Stimulated activated CD4-positive, alpha-beta T cell treated with anti-CD3 and anti-CD28 coated beads, Interleukin-2, amount 100 ng/mL, for 48 hours (primary cell): ENCODE data around the gene HERPUD1.
A peak's percentile ranks its signal among the peaks of the same experiment; 100 is the strongest.
"Not testable (repeated sequence)": the region's sequence is repeated elsewhere in the genome, so short reads cannot be mapped to it uniquely, and the experiment has no call there.

ENCODE experiments used
- DNase-seq, 2 donors: peaks; one replicate each; pipeline ENCODE4 v3.0.0-alpha.2; 2020

HERPUD1 gene

DNA sequence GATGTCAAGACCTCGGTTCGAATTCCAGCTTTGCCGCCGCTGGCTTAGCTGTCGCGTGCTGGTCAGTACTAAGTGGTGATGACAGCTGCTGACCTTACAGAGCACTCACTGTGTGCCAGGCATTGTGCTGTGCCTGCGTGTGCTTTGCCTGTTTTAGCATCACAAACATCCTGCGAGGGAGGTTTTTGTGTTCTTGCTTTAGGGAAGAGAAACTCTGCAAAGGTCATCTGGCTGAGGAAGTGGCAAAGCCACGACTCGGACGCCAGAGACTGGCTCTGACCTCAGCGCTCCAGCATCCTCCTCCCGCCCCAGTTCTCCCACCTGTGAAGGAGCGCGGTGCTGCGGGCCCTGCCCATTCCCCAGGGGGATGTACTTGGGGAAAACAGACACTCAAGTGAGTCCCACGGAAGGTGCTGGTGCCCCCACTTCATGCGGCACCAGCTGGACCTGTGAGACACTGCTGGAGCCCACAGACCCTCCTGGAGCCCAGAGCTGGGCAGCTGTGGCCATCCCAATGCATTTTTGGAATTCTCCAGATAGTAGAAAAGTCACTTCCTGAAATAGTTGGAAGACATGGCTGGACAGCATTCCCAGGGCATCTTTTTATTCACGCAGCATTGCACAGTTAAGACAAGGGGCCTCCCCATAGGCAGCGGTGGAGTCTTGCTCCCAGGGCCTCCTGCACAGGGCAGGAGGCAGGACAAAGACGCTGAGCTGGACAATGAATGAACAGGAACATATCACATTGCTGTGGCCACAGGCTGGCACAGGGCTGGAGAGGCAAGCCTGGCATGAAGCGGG lies 20.0 kb upstream of the HERPUD1 start:
- DNase-seq = no peak

DNA sequence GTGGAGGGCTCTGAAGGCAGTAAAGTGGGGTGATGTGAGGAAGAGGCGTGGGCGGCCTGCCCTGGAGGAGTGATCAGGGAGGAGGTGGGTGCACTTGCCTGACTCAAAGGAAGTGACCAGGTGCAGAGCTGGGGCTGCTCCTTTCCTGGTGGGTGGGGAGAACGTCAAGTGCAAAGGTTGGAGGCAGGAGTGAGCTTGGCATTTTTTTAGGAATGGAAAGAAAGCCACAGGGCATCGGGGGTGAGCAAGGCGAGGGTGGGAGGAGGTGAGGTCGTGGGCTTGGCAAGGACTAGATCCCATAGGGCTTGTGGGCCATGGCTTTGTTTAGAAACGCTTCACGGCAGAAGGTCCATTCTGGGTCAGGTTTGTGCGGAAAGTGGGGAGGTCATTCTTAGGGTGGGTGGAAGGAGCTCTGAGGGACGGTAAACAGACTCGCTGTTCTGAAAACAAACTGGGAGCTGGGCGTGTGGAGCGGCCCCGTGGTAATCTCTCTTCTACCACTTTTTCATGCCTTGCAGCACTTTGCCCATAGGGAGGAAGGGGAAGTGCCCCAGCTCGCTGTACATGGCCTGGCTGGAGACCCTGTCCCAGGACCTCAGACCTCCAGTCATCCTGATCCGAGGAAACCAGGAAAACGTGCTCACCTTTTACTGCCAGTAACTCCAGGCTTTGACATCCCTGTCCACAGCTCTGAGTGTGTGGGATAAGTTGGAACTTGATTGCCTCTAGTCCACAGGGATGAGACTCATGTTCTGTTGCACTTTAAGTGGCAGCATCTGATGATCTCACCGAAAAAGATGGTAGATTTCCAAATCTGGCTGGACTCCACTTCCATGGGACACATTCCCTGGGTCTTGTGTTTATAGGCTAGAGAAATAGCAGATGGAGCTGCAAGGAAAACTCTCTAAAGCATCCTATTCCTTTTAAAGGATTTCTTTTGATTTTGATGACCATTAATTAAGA lies 18.9 kb upstream of the HERPUD1 start:
- DNase-seq = no peak

DNA sequence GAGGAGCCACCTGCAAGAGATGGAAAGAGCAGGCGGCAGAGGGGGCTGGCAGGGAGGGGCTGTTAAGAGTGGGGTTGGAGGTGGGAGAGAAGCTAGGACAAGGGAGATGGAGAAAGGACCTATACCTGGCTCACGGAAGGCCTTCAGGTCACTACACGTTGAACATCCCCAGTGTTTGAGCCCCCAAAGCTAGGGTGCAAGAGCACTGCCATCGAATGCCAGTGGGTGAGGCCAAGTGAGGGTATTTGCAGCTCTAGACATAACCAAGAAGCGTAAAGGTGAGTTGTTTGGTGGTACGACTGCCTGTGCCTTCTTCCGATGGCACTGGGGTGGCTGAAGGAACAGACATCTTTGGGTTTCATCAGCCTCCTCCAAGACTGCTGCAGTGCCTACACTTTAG lies 17.0 kb upstream of the HERPUD1 start:
- DNase-seq = no peak

DNA sequence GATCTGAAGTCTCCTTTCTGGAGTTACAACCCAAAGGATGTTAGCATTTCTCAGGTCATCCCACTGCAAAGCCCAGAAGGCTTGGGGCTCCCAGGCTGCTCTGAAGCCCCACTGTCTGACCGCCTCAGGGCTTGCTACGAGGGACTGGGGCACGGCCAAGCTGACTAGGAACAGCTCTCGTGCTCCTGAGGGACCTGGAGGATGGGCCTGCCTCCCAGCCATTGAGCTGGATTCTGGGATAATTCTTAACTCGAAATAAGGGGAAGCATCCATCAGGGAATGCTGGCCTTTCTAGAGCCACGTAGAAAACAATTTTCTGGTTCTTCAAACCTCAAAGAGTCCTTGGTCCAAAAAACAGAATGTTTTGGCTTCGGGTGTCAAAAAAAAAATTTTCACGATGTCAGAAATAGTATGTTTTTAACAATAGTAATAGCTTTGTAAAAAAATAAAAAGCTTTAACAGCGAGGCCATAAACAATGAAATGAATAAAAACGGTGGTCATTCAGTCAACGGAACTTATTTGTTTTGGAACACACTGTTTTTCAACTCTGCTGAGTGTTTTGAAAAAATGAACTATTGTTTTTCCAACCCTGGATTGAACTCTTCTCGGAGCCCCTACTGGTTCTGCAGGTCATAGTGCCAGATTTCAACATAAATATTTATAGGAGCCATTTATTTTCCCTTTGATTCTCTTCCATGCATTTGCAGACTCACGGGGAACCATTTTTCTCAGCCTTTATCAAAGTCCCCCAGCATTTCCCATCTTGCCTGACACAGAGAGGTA lies 16.4 kb upstream of the HERPUD1 start:
- no peak for DNase-seq

DNA sequence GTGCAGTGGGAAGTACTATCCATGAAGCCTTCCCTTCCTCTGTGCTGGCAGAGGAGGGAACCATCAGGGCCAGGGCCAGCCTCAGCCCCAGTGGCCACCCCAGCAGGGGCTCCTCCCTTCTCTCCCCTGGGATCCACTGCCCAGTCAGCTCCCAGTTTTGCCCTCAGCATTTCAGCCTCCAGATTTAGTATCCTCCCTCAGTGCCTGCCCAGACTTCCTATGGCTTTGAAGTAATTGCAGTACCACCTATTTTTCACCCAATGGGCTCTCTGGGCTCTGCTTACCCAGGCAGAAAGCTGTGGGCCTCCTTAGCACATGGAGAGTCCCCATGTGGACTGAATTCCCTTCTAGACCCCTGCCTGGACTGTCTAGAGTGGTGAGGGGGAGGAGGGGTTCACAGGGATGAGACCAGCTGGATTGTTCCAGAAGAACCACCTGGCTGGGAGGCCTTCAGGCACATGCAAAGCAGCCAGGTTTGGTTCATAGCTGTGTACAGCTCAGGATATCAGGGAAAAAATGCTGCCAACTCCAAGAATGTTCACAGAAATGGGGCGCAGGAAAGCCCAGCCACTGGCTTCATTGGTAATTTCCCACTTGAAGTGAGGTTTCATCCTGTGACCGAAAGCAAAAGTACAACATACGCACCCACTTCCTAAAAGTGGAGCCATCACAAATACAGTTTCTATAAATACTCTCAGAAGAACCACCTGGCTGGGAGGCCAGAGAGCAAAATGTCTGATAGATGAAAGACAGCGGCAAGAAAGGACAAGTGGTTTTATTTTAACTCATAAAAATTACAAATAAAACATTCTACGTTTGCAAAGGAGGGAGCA lies 15.2 kb upstream of the HERPUD1 start:
- no peak for DNase-seq

DNA sequence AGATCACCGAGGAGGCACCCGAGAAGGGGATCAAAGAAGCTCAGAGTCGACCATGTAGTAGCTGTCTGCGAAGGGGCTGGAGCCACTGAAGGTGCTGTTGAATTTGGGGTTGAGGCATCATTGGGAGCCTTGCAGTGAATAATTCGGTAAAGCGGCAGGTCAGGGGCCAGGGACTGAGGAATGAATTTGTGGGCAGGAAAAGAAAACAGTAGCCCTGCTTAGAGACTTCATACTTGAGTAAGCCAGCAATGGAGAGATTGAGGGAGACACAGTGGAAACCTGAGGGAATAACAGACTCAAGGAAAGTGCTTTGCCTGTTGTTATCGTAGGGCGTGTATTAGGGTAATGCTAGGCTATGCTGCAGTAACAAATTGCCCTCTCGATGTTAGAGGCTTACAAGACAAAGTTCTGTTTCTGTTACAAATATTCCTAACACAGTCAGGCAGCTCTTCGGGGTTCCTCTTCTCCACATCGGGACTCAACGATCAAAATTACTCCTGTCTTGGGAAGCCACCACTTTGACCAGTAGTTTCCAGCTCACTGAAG lies 13.4 kb upstream of the HERPUD1 start:
- DNase-seq = no peak

DNA sequence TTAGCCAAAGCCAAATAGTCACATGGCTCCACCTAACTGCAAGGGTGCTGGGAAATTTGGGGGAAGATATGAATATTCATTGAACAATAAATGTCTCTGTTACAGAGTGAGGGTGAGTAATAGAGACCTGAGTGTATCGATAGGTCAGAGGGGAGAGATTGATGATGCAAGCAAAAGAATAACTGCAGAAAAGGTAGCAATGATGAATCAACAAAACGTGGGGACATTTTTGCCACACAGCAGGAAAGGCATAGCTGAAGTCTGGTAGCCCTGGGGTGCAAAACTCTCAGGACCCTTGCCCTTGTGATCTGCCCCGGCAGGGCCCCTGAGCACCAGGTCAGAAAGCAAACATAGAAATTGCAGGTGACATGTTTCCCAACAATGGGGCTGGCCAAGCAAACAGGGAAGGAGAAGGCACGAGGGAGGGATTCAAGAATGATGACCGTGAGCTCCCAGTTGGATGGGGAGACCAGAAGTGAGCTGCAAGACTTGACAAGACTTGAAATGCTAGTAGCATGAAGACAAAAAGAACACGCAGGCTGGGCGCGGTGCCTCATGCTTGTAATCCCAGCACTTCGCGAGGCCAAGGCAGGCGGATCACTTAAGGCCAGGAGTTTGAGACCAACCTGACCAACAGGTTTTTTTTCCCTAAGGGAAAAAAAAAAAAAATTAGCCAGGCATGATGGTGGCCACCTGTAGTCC lies 12.7 kb upstream of the HERPUD1 start:
- no peak for DNase-seq

DNA sequence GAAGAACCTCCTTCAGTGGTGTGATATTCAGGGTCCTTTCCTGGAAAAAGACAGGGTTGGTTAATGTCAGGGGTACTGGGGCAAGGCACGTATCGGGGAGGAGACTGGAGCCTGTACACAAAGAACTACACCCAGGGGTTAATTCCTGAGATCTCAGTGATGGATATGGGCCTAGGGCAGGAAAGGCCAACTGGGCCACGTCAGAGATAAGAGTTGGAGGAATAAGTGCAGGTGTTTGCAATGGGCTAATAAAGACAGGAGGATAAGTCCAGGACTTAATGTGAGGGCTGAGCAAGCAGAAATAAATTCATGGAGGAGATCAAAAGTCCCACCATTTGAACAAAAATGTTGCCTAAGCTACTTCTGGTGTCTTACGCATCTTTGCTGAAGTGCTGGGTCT lies 10.4 kb upstream of the HERPUD1 start:
- no peak for DNase-seq

DNA sequence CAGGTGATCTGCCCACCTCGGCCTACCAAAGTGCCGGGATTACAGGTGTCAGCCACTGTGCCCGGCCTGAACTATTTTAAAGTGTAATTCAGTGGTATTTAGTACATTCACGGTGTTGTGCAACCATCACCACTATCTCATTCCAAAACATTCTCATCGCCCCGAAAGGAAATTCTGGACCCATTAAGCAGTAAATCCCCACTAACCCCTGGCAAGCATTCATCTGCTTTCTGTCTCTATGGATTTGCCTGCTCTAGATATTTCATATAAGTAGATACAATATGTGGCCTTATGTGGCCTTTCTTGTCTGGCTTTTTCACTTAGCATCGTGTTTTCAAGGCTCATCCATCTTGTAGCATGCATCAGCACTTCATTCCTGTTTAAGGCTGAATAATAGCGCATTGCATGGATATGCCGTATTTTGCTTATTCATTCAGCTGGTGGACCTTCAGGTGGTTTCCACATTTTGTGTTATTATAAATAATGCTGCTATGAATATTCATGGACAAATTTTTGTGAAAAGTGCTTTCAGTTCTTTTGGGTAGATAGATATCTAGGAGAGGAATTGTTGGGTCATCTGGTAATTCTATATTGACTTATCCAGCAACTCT lies 8.4 kb upstream of the HERPUD1 start:
- DNase-seq = no peak

DNA sequence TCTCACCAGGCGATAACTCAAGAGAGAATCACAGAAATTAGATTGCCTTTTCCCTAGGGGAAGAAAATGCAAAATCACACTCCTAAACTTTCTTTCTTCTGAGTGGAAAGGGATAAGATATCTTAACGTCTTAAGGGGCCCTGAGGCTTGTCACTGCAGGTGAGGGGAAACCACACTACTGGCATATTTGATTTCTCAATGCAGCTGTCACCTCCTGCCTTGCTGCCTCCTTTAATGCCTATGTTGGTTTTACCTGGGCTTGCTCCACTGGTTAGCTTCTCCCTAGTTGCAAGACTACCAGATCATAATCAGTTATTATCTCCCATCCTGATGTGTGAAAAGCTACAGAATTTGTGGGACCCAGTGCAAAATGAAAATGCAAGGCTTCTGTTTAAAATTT lies 4.5 kb upstream of the HERPUD1 start:
- DNase-seq = no peak

DNA sequence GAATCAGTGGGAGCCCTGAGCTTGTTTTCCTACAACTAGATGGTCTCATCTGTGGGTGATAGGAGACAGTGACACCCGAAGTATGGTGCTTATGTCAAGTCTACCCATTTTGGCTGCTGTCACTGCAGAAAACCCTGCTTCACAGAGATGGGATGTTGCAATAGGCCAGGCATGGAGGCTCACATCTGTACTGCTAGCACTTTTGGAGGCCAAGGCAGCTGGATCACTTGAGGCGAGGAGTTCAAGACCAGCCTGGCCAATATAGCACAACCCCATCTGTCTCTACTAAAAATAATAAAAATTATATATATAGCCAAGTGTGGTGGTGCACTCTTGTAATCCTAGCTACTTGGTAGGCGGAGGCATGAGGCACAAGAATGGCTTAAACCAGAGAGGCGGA lies 2.3 kb upstream of the HERPUD1 start:
- DNase-seq = no peak

DNA sequence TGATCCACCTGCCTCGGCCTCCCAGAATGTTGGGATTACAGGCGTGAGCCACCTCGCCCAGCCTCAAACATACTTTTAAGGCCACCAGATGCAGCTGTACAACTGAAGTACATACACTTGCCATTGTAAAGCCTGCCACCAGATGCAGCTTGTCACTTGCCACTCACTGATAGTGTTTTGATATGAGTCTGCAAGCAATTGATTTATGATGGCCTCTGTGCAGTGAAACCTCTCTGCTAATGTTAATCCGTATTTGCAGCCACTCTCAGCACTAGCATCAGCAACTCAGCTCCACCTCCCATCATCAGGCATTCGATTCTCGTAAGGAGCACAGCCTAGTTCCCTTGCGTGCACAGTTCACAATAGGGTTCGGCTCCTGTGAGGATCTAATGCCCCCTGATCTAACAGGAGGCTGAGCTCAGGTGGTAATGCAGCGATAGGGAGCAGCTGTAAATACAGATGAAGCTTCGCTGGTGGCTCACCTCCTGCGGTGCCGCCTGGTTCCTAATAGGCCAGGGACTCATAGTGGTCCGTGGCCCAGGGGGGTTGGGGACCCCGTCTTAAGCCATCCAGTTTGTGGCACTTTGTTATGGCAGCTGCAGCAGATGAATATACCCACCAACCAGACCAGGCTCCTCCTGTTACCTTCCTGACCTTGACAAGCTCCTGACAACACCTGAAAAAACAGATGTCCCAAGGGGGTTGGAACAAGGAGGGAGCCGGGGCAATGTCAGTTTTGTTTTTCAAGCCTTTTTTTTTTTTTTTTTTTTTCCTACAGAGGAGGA lies 1.3 kb upstream of the HERPUD1 start:
- no peak for DNase-seq

DNA sequence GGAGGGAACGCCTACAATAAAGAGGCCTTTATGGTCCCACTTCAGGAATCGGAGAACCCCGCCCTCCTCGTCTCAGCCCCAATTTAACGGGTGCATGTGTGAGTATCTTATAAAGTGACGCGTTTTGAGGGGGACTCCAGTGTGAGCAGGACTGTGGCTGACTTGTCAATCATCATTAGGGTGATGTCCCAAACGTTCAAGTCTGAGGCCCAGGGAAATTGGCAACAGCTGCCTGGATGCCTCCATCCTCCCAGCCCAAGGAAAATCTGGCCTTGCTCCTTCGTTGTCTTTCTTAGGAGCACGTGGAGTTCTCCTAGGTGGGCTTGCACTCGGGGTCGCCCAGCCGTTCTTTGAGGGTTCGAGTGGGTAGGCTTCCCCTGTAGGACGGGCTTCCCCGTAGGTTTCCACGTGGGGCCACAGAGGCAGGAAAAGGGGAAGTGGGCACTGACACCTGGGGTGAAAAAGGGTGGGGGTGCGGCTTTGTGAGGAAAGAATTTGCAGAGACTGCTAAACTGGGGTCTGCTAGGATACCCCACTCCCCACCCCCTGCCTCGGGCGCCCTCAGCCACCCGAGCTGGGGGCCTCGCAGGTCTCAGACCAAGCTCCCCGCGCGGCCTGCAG lies 561 bp upstream of the HERPUD1 start:
- peak in 1 of 2 donors; percentile 42 for DNase-seq

DNA sequence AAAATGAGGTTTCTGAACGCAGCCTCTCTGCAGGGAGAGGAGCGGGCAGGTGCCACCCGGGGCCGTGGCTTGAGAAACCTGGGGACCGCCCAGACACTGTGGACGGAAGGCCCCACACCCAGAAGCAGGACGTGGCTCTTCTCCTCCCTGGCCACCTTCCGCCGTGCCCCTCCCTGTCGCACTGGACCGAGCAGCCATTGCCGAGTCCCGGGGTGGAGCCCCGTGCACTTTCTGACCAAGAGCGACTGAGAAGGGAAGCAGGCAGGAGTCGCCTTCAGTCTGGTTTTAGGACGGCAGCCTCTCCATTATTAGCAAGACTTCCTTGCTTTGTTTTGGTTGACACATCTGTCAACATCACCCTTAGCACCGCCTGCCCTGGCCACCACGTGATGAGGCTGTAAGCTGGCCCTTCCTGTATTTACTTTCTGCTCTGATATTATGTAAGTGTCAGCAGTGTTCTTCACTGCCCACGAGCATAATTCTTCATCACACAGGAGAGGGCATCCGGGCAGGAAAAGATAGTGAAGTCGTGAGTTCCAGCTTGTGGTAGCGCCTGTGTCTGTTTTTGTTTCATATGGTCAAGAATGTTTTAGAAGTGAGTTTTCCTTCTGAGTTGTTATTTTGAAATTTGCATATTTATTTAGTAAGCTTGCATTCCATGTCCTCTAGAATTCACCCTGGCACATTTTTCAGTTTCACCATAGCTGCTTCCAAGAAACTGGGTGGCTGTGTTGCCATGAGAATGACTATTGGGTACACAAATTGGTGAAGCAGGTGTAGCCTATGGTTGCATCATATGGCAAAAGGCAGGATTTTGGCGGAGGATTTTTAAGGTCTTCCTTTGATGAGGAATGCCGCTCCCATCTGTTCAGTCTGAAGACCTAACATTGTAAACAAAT lies 1.0 kb downstream of the HERPUD1 start:
- no peak for DNase-seq

DNA sequence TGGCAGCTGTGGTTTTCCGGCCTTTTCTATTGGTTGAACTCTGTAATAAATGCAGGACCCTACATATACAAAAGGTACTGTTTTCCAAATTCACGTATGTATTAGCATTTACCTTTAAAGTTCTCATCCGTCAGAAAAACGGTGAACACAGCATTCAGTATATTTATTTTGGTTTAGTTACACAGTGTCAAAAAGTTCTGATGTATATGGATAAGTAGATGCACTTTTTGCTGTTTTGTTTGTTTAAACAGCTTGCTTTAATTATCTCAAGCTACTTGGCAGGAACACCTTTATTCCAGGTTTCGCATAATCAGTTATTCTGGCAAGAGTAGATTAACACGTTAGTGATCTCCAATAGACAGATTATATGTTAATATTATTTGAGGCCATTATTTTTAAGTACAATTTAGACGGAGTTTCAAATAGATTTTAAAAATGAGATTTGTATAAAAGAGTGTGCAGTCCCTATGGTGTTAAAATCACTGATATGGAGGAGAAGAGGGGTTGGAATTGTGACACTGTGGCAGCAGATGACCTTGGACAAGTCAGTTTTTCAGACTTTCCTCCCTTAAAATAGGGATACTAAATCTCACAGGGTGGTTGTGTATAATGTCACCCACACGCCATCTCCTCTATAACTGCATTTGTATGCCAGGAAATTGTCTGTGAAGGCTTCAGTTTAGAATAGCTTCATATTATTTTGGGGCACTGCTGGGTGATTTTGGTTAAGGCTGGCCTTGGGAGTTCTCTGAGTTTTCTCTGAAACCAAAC lies 2.1 kb downstream of the HERPUD1 start:
- no peak for DNase-seq

DNA sequence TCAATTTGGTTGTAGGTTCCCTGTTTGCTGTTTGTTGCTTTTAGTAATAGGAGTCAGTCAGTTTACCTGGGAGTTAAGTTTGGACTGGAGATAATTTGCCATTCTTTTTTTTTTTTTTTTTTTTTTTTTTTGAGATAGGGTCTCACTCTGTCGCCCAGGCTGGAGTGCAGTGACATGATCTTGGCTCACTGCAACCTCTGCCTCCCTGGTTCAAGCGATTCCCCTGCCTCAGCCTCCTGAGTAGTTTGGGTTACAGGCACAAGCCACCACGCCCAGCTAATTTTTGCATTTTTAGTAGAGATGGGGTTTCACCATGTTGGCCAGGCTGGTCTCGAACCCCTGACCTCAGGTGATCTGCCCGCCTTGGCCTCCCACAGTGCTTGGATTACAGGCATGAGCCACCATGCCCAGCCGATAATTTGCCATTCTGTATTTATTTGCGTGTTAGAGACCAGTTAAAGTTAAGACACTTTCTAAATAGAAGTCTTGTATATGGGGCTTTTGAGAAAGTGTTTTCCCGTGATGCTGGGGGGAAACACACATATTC lies 2.7 kb downstream of the HERPUD1 start:
- DNase-seq = not testable (repeated sequence)

DNA sequence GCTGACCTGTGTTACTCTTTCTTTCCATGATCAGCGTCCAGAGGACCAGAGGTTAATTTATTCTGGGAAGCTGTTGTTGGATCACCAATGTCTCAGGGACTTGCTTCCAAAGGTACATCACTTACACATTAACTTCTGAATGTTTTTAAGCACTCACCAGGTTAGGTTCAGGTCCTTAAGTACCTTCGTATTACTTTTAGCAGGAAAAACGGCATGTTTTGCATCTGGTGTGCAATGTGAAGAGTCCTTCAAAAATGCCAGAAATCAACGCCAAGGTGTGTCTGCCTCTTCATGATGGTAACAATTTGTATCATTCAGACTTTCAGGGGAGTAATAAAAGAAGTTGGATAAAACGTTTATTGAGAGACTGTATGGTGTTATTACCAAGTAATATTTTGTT lies 3.3 kb downstream of the HERPUD1 start:
- no peak for DNase-seq
